ENCODE results near the gene TRHDE.

The TRHDE gene

GRCh38 chr12:72330784-72331183 lies 58.6 kb downstream of the TRHDE start:
- no peak for DNase-seq

- DNase-seq = no peak
These were observed 65.2 kb downstream of the TRHDE start for GRCh38 chr12:72337382-72337781.

GRCh38 chr12:72337946-72338345 lies 65.8 kb downstream of the TRHDE start:
- no peak for DNase-seq

- DNase-seq = no peak
These were observed 66.3 kb downstream of the TRHDE start for GRCh38 chr12:72338437-72338836.

- no peak for DNase-seq
These were observed 74.3 kb downstream of the TRHDE start for GRCh38 chr12:72346363-72346944.

- DNase-seq = no peak
These were observed 77.3 kb downstream of the TRHDE start for GRCh38 chr12:72349491-72349890.

- no peak for DNase-seq
These were observed 87.2 kb downstream of the TRHDE start for GRCh38 chr12:72359416-72359815.

- no peak for DNase-seq
These were observed 93.0 kb downstream of the TRHDE start for GRCh38 chr12:72365151-72365550.

GRCh38 chr12:72366255-72366654 lies 94.1 kb downstream of the TRHDE start:
- DNase-seq = no peak

GRCh38 chr12:72368298-72368697 lies 96.1 kb downstream of the TRHDE start:
- no peak for DNase-seq

- DNase-seq = no peak
These were observed 96.7 kb downstream of the TRHDE start for GRCh38 chr12:72368719-72369422.

GRCh38 chr12:72369423-72369959 lies 97.3 kb downstream of the TRHDE start:
- DNase-seq = no peak

GRCh38 chr12:72380441-72380840 lies 108.3 kb downstream of the TRHDE start:
- DNase-seq = no peak

GRCh38 chr12:72388322-72388721 lies 116.2 kb downstream of the TRHDE start:
- DNase-seq = no peak

GRCh38 chr12:72390146-72390545 lies 118.0 kb downstream of the TRHDE start:
- DNase-seq = no peak

- no peak for DNase-seq
These were observed 133.9 kb downstream of the TRHDE start for GRCh38 chr12:72406111-72406510.

GRCh38 chr12:72432037-72432604 lies 160.0 kb downstream of the TRHDE start:
- DNase-seq = no peak

GRCh38 chr12:72433298-72433697 lies 161.1 kb downstream of the TRHDE start:
- no peak for DNase-seq

- no peak for DNase-seq
These were observed 162.8 kb downstream of the TRHDE start for GRCh38 chr12:72434999-72435398.

GRCh38 chr12:72442217-72442616 lies 170.0 kb downstream of the TRHDE start:
- no peak for DNase-seq

GRCh38 chr12:72444125-72444524 lies 172.0 kb downstream of the TRHDE start:
- no peak for DNase-seq

- DNase-seq = no peak
These were observed 172.4 kb downstream of the TRHDE start for GRCh38 chr12:72444566-72444965.

GRCh38 chr12:72448089-72448488 lies 175.9 kb downstream of the TRHDE start:
- DNase-seq = no peak

GRCh38 chr12:72448805-72449204 lies 176.6 kb downstream of the TRHDE start:
- DNase-seq = no peak
